ENCODE results near the gene SERTAD3.
"Not testable (repeated sequence)": the region's sequence is repeated elsewhere in the genome, so short reads cannot be mapped to it uniquely, and the experiment has no call there.

SERTAD3 gene

GRCh38 chr19:40444000-40444824 lies at the start of gene SERTAD3:
Gene SERTAD3 (minus strand): TSS chr19:40444335. CDS start chr19:40442080, 2,255 bp downstream.
- DNase-seq = peak; percentile 99

- no peak for DNase-seq
Observed at GRCh38 chr19:40493778-40494177, 49.6 kb upstream of the SERTAD3 start.

GRCh38 chr19:40492274-40492673 lies 48.1 kb upstream of the SERTAD3 start:
- DNase-seq = no peak

GRCh38 chr19:40489882-40490230 lies 45.7 kb upstream of the SERTAD3 start:
- DNase-seq = no peak

GRCh38 chr19:40486017-40486416 lies 41.9 kb upstream of the SERTAD3 start:
- no peak for DNase-seq

GRCh38 chr19:40475878-40476644 lies 31.9 kb upstream of the SERTAD3 start:
- DNase-seq = not testable (repeated sequence)

- no peak for DNase-seq
Observed at GRCh38 chr19:40474737-40475136, 30.6 kb upstream of the SERTAD3 start.

GRCh38 chr19:40472516-40472915 lies 28.4 kb upstream of the SERTAD3 start:
- DNase-seq = no peak

GRCh38 chr19:40471111-40471510 lies 27.0 kb upstream of the SERTAD3 start:
- no peak for DNase-seq

GRCh38 chr19:40469011-40469410 lies 24.9 kb upstream of the SERTAD3 start:
- DNase-seq = no peak

- no peak for DNase-seq
Observed at GRCh38 chr19:40466985-40467734, 23.0 kb upstream of the SERTAD3 start, which contains the start of gene SPTBN4. Gene SPTBN4 (plus strand): TSS chr19:40467001. CDS start chr19:40472622, 5,621 bp downstream.

- DNase-seq = no peak
Observed at GRCh38 chr19:40466219-40466984, 22.3 kb upstream of the SERTAD3 start.

GRCh38 chr19:40465557-40466218 lies 21.6 kb upstream of the SERTAD3 start, which contains the start of gene BLVRB:
Gene BLVRB (minus strand): TSS chr19:40465745. CDS start chr19:40465688, 57 bp downstream.
- peak; percentile 100 for DNase-seq

- DNase-seq = peak; percentile 57
Observed at GRCh38 chr19:40465025-40465556, 21.0 kb upstream of the SERTAD3 start.

GRCh38 chr19:40464059-40465024 lies 20.2 kb upstream of the SERTAD3 start:
- peak; percentile 90 for DNase-seq

GRCh38 chr19:40463587-40464037 lies 19.5 kb upstream of the SERTAD3 start:
- DNase-seq = not testable (repeated sequence)

- DNase-seq = no peak
Observed at GRCh38 chr19:40461669-40462221, 17.6 kb upstream of the SERTAD3 start.

GRCh38 chr19:40460185-40460584 lies 16.1 kb upstream of the SERTAD3 start:
- no peak for DNase-seq

- no peak for DNase-seq
Observed at GRCh38 chr19:40458597-40458974, 14.5 kb upstream of the SERTAD3 start.
